Activated CD8-positive, alpha-beta memory T cell treated with anti-CD3 and anti-CD28 coated beads for 24 hours (primary cell): ENCODE measurements around the gene C1QTNF12.

Experiments used
- DNase-seq: peaks from one replicate; pipeline ENCODE4 v3.0.0-alpha.2; 2020

The C1QTNF12 gene

GRCh38 chr1:1246577-1247340 lies at the start of gene C1QTNF12:
C1QTNF12 (minus strand) TSS chr1:1246722; CDS start chr1:1246690, 32 bp downstream.
- DNase-seq, result no peak

GRCh38 chr1:1295154-1295923 lies 48.8 kb upstream of the C1QTNF12 start:
- no peak for DNase-seq

DNA sequence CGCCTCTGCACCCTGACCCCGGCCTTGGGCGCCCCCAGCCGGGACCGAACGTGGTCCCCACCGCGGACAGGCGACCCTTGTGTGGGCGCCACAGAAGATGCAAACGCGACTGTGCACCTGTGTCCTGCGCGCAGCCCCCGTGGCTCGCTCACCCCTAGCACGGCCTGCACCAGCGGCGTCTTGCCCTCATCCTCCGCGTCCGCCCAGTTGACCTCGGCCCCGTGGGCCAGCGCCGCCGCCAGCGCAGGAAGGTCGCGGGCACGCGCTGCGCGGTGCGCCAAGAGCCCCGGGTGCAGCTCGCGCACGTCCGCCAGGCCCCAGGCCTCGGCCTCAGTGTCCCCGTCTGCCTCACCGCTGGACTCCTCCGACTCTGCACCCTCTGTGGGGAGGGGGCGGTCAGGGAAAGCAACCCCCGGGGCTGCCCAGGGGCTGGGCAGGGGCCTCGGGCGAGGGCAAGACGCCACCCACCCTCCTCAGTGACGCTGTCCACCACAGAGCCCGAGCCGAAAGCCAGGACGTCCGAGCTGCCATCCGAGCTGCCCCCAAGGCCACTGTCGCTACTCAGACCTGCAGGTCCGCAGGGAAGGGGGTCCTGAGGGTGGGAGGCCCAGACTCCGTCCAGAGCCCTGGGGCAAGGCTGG lies 47.8 kb upstream of the C1QTNF12 start:
- DNase-seq, result no peak

DNA sequence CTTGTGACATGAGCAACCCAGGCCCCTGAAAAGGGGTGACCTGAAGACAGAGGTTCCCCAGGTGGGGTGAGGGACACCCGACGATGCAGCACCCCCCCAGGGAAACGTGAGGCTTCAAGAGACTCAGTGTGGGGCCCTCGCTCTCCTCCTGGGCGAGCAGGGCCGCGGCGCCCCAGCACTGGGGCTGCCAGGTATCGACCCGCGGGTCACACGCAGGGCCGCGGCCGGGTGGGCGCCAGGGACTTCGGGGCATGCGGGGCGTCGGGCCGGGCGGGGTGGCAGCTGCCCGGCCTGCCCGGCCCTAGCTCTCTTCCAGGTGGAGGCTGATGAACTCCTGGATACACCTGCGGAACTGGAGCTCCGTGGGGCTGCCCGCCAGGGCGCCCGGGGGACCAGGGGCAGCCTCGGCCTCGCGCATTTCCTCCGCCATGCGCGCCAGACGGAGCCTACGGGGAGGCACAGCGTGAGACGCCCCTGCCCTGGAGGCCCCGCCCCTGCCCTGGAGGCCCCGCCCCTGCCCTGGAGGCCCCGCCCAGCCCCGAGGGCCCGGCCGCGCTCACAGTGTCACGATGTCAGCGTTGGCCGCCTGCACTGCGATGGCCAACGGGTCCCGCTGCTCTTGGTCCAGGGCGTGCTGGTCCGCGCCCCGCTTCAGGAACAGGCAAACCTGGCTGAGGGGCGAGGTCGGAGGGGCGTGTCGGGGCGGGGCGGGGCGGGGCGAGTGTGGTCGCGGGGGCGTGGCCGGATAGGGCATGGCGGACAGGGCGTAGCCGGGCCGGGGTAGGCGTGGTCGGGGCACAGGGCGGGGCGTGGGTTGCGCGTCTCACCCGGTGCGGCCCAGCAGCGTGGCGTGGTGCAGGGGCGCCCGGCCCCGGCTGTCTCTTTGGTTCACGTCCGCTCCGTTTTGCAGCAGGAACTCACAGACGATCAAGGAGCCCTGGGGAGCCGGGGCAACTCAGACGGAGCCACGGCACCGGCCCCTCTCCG lies 47.0 kb upstream of the C1QTNF12 start:
- no peak for DNase-seq

- DNase-seq, result no peak
These were observed 46.3 kb upstream of the C1QTNF12 start for GRCh38 chr1:1292851-1293250.

DNA sequence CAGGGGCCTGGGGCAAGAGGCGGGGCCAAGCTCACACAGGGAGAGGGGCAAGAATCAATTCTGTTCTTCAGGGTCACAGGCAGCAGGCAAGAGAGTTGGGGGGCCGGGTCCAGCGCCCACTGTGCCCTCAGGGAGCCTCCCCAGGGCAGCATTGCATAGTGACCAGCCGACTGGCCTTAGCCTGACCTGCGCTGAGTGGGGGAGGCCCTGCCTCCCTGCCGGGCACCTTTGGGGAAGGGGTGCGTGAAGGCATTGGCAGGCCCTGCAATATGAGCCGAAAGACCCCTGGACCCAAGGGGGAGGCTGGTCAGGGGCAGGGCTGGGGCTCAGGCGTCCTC lies 45.9 kb upstream of the C1QTNF12 start:
- no peak for DNase-seq

GRCh38 chr1:1291548-1292441 lies 45.3 kb upstream of the C1QTNF12 start:
- DNase-seq, result peak; percentile 82

DNA sequence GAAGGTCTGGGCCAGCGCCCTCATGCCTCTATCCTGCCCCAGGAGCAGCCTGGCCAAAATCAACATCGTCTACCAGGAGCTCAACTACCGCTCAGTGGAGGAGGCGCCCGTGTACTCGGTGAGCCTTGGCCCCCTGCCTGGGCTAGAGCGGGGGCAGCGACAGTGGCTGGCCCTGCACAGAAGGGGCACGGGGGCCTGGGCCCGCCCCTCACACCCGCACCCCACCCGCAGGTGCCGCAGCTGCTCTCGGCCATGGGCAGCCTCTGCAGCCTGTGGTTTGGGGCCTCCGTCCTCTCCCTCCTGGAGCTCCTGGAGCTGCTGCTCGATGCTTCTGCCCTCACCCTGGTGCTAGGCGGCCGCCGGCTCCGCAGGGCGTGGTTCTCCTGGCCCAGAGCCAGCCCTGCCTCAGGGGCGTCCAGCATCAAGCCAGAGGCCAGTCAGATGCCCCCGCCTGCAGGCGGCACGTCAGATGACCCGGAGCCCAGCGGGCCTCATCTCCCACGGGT lies 44.6 kb upstream of the C1QTNF12 start:
- no peak for DNase-seq

- peak; percentile 80 for DNase-seq
These were observed 43.8 kb upstream of the C1QTNF12 start for GRCh38 chr1:1290238-1290731.

DNA sequence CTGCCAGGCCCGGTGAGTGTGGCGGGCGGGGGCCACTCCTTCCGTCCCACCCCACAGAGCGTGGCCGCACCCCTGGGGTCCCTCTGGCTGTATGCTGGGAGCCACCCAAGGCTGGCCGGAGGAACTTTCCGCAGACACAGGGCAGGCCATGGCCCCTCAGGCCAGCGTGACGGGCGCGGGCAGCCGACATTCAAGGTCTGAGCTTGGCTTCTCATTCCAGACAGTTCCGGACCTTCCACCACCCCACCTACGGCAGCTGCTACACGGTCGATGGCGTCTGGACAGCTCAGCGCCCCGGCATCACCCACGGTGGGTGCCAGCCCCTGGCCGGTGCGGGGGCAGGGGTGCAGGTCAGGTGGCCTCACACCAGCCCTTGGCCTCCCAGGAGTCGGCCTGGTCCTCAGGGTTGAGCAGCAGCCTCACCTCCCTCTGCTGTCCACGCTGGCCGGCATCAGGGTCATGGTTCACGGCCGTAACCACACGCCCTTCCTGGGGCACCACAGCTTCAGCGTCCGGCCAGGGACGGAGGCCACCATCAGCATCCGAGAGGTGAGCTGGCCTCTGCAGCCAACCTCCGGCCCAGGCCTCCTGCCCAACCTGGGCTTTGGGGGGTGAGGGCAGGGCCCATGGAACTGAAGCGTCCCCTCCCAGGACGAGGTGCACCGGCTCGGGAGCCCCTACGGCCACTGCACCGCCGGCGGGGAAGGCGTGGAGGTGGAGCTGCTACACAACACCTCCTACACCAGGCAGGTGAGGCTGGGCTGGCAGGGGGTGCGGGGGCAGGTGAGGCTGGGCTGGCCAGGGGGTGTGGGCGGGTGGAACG lies 41.0 kb upstream of the C1QTNF12 start:
- no peak for DNase-seq

- no peak for DNase-seq
These were observed 40.1 kb upstream of the C1QTNF12 start for GRCh38 chr1:1286313-1287261.

DNA sequence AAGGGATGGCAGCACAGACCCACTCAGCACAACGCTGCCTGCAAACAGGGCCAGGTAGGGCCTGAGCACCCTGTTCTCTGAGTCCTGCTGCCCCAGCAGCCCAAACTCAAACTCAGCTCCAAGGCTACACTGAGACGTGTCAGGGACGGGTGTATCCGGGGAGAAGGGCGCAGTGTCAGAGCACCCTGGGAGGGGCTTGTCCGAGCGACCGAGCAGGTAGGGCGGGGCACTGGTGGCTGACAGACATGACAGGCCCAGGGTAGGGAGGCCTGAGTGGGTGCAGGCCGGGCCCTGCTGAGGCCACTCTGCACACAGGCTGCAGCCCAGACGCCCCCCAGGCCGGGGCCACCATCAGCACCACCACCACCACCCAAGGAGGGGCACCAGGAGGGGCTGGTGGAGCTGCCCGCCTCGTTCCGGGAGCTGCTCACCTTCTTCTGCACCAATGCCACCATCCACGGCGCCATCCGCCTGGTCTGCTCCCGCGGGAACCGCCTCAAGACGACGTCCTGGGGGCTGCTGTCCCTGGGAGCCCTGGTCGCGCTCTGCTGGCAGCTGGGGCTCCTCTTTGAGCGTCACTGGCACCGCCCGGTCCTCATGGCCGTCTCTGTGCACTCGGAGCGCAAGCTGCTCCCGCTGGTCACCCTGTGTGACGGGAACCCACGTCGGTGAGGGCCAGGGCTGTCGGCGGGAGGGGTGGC lies 39.2 kb upstream of the C1QTNF12 start:
- DNase-seq, result no peak

DNA sequence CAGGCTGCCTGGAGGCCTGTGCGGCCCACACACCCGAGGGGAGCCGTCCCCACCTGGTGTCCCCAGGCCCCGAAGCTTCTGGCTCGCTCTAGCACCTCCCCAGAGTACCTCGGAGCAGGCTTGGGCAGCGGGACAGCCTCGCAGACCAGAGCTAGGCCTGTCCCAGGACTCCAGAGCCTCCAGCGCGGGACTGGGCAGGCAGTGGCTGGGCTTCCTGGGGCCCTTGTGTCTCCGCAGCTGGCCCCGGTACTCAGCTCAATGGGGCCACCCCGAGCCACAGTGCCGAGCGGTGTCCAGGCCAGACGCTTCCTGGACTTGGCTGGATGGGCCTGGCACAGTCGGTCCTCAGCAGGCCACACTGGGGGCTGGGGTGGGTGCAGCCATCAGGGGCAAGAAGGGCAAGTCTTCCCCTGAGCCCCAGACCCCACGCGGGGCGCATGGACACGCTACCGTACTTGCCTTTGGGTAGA lies 38.6 kb upstream of the C1QTNF12 start:
- DNase-seq, result no peak

- no peak for DNase-seq
These were observed 37.9 kb upstream of the C1QTNF12 start for GRCh38 chr1:1284221-1285101.

DNA sequence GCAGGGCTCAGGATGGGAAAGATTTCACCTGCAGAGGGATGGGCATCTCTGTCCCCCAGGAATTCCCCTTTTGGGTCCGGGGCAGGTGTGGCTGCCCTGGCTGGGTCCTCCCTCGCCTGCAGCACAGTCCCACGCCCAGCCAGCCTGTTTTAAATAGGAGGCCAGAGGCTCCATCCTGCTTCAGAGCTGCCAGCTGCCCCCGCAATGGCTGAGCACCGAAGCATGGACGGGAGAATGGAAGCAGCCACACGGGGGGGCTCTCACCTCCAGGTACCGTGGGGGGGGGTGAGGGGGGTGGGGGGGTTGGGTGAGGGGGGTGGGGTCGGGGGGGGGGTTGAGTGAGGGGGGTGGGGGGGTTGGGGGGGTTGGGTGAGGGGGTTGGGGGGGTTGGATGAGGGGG lies 37.3 kb upstream of the C1QTNF12 start:
- DNase-seq, result no peak

DNA sequence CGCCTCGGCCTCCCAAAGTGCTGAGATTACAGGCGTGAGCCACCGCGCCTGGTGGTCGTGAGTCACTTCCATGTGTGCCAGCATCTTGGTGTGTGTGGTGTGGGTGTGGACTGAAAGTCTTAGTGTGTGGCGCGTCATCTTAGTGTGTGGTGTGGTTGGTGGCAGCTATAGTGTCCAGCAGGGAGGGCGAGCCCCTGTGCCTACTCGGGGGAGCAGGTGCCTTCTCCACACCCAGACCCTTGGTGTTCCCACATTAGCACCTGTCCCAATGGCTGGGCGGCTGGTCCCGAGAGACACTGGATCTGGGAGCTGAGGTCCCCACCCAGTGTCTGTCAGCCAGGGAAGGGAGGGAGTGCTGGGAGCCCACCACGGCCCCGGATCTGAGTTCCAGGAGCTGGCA lies 36.5 kb upstream of the C1QTNF12 start:
- DNase-seq, result no peak
